ENCODE measurements around the gene ZFHX3. TPM values are rescaled to one million over a fixed set of nuclear protein-coding genes. Genes with fewer than 3 reads are reported as not detected.
A peak's percentile ranks its signal among the peaks of the same experiment; 100 is the strongest.

The ZFHX3 gene
- total RNA-seq, 1 donor from 2014 or later: 40.1 TPM

DNA sequence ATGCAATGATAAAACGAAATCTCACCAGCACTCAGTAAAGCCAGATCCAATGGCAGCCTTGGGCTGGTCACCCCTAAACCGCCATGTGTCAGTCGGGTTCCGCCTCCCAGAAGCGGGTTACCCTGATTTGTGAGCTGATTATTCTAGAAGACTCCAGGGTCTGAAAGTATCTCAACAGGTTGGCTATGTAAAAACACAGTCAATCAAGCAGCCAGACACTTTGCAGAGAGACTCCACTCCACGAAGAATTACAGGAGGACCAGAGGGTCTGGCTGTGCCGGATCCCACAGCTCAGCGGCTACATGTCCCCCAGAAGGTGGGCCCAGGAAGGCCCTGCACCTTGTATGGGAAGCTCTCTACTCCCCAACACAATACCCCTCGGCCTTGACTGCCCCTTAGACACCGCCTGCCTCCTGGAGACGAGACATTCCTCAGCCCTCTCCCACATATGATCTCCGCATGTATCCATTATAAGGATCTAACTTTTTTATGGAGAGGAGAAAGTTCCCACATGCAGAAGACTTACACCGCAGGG is 23.3 kb downstream of the ZFHX3 start:
- TF ChIP-seq, protein P1, sequence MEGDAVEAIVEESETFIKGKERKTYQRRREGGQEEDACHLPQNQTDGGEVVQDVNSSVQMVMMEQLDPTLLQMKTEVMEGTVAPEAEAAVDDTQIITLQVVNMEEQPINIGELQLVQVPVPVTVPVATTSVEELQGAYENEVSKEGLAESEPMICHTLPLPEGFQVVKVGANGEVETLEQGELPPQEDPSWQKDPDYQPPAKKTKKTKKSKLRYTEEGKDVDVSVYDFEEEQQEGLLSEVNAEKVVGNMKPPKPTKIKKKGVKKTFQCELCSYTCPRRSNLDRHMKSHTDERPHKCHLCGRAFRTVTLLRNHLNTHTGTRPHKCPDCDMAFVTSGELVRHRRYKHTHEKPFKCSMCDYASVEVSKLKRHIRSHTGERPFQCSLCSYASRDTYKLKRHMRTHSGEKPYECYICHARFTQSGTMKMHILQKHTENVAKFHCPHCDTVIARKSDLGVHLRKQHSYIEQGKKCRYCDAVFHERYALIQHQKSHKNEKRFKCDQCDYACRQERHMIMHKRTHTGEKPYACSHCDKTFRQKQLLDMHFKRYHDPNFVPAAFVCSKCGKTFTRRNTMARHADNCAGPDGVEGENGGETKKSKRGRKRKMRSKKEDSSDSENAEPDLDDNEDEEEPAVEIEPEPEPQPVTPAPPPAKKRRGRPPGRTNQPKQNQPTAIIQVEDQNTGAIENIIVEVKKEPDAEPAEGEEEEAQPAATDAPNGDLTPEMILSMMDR (conservative IDR thresholded peaks at IDR 0.05): no peak
- no peaks in the 10 kb centered on the region for H3K9me3 Mint-ChIP-seq
- peaks cover 81% of the 10 kb centered on the region for H3K4me1 Mint-ChIP-seq
- no peak for DNase-seq (ENCODE audit: low read depth, low spot score)
- H3K4me3 Mint-ChIP-seq: no peak overlapping the region
- H3K36me3 Mint-ChIP-seq (ENCODE audit: low read depth): no peaks in the 10 kb centered on the region
- H3K27me3 Mint-ChIP-seq (ENCODE audit: low read depth): no peaks in the 10 kb centered on the region
- H3K27ac Mint-ChIP-seq (ENCODE audit: unreplicated experiment): no peak overlapping the region

DNA sequence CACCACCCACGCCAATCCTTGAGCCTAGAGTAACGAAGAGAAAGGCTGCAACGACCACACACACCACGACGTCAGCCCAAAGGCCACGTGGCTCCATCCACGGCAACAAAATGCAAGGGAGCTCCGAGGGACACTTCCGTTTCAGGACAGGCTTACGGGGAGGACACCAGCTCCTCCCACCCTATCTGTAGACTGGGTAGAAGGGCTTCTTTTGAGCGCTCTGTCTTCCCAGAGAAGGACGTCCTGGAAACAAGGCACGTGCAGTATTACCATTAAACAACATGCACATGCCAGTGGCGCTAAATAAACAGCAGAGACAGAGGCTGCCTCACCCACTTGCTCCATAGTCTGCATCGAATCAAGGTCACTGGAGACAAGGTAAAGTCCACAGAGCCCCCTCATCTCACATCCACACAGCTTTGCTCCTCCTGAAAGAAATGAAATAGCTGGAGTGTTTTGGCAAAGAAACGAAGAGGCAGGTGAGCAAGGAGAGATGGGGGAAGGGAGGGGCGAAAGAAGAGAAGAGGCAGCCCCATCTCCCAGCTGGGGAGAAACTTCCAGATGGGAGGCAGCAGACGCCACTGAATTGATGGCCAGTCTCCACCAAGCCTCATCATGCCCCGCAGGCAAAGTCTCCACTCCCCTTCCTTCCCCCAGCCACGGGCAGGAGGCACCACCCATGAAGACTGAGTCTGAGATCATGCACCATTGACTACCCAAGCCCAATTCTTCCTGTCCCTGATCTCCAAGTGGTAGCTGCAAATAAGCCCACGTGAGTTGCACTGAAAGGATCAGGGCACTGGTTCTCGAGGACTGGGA is 24.0 kb downstream of the ZFHX3 start:
- Mint-ChIP-seq H3K27me3 (ENCODE audit: low read depth) (no peaks in the 10 kb centered on the region), H3K27ac (ENCODE audit: unreplicated experiment) (peak overlapping the region; percentile 82), H3K36me3 (ENCODE audit: low read depth) (no peaks in the 10 kb centered on the region), H3K9me3 (no peaks in the 10 kb centered on the region), H3K4me1 (peaks cover 85% of the 10 kb centered on the region), H3K4me3 (no peak overlapping the region)
- DNase-seq (ENCODE audit: low read depth, low spot score): no peak
- TF ChIP-seq, protein P1 (conservative IDR thresholded peaks at IDR 0.05): no peak

DNA sequence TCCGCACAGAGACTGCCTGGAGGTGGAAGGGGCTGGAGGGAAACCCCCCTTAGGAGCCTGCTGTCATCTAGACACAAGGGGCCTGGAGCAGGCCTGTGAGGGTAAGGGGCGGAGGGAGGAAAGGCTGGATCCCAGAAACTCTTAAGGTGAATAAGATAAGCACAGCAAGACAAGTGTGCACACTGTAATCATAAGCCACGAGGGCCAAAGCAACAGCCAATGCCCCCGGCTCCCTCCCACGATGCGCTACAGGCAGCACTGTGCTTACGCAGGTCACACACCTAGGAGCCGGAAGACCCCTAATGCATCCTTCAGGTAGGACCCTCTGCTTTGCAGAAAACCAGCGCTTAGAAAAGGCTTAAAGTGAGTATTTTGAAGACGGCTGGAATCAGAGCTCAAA is 24.6 kb downstream of the ZFHX3 start:
- peak overlapping the region; percentile 82 for H3K27ac Mint-ChIP-seq (ENCODE audit: unreplicated experiment)
- no peak for DNase-seq (ENCODE audit: low read depth, low spot score)
- H3K27me3 Mint-ChIP-seq (ENCODE audit: low read depth): no peaks in the 10 kb centered on the region
- H3K9me3 Mint-ChIP-seq: no peaks in the 10 kb centered on the region
- no peak overlapping the region for H3K4me3 Mint-ChIP-seq
- no peaks in the 10 kb centered on the region for H3K36me3 Mint-ChIP-seq (ENCODE audit: low read depth)
- TF ChIP-seq, protein P1 (conservative IDR thresholded peaks at IDR 0.05): no peak
- peaks cover 86% of the 10 kb centered on the region for H3K4me1 Mint-ChIP-seq

DNA sequence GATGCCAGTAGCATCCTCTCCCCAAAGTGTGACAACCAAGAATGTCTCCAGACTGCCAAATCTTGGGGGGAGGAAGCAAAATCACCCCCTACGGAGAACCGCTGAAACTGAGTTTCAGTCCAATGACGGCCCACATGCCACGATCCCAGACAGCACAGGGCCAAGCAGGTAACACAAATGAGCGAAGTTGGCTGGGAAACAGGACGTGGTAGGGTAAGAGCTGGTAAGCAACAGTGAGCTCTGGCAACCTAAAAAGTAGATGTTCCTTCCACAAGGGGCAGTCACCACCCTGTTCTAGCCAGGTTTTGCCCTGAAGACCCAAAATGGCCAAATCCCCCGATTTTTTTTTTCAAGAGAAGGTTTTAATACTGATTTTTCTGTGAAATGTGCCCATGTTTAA is 25.4 kb downstream of the ZFHX3 start:
- no peak for DNase-seq (ENCODE audit: low read depth, low spot score)
- Mint-ChIP-seq H3K27me3 (ENCODE audit: low read depth) (no peaks in the 10 kb centered on the region), H3K9me3 (no peaks in the 10 kb centered on the region), H3K36me3 (ENCODE audit: low read depth) (no peaks in the 10 kb centered on the region), H3K27ac (ENCODE audit: unreplicated experiment) (no peak overlapping the region), H3K4me3 (no peak overlapping the region), H3K4me1 (peaks cover 81% of the 10 kb centered on the region)
- TF ChIP-seq, protein P1 (conservative IDR thresholded peaks at IDR 0.05): no peak

DNA sequence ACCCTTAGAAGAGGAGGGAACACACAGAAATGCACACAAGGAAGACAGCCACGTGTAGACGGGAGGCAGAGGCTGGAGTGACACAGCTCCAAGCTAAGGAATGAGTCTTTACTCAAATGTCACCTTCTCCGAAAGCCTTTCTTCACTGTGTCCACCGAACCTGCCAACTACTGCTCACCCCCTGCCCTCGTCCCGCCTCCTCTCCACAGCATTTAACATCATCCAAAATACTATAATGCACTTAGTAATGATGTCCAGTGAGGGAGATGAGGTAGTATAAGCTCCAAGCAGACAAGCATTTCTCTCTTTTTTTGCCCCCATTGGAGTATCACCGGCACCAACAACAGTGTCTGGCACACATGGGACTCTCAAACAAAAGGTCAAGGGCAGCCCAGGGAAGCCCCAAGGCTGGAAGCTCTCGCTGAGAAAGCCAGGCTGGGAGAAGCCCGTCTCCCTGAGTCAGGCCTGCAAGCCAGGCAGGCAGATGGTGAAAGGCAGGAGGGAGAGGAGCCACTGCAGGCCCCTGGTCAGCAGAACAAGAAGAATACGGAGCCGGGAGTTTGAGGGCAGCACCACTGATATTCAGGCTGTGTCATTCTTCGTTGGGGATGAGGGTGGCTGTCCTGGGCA is 25.9 kb downstream of the ZFHX3 start:
- Mint-ChIP-seq H3K36me3 (ENCODE audit: low read depth) (no peaks in the 10 kb centered on the region), H3K9me3 (no peaks in the 10 kb centered on the region), H3K4me1 (peaks cover 80% of the 10 kb centered on the region), H3K27me3 (ENCODE audit: low read depth) (no peaks in the 10 kb centered on the region), H3K27ac (ENCODE audit: unreplicated experiment) (no peak overlapping the region), H3K4me3 (no peak overlapping the region)
- no peak for DNase-seq (ENCODE audit: low read depth, low spot score)
- TF ChIP-seq, protein P1 (conservative IDR thresholded peaks at IDR 0.05): no peak
